NAMALWA (cell line): Measurements from ENCODE around the gene RBM17.
A peak's percentile ranks its signal among the peaks of the same experiment; 100 is the strongest.
"Not testable (repeated sequence)": the region's sequence is repeated elsewhere in the genome, so short reads cannot be mapped to it uniquely, and the experiment has no call there.

Experiments
- DNase-seq: peaks from one replicate; pipeline ENCODE4 v3.0.0-alpha.2; 2015; ENCODE audit warnings: low spot score

RBM17 gene

DNA sequence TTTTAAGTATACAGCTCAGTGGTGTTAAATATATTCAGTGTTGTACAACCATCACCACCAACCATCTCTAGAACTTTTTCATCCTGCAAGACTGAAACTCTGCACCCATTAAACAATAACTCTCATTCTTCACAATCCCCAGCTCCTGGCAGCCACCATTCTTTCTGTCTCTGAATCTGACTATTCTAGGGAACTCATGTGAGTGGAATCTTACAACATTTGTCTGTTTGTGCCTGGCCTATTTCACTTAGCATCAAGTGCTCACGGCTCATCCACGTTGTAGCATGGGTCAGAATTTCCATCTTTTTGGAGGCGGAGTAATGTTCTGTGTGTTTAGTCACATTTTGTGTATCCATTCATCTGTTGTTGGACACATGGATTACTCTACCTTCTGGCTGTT lies 73.1 kb downstream of the RBM17 start:
- DNase-seq: peak; percentile 28

DNA sequence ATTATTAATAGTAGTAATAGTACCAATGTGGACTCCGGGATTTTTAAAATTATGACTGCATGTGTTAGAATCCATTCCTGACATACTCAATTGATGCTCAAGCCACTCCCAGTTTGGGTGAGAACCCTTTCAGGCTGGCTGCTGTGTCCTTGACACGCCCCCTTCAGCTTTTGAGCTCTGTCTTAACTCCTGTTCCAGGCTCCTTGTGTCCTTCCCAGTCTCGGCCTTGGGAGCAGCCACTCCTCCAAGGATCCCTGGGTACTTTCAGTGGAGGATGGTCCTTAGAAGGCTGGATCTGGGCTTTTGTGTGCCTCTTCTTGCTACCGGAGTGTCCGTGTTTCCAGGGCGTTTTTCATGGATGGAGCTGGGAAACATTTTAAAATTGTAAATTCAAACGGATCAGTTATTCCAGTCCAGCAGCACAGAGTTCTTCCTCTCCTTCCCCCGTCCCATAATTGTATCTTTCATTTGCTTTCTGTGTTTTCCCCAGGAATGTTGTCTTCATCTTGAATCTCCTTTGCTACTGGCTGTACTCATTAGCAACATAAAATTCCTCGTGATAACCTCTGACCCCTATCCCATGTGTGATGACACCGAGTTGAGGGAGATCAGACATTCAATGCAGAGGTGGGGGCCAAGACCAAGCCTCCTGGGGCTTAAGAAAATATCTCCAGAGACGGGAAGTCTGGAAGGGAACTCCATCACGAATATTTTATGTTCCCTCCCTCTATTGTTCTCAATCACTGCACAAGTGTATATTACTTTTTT lies 73.9 kb downstream of the RBM17 start:
- DNase-seq: peak; percentile 27

DNA sequence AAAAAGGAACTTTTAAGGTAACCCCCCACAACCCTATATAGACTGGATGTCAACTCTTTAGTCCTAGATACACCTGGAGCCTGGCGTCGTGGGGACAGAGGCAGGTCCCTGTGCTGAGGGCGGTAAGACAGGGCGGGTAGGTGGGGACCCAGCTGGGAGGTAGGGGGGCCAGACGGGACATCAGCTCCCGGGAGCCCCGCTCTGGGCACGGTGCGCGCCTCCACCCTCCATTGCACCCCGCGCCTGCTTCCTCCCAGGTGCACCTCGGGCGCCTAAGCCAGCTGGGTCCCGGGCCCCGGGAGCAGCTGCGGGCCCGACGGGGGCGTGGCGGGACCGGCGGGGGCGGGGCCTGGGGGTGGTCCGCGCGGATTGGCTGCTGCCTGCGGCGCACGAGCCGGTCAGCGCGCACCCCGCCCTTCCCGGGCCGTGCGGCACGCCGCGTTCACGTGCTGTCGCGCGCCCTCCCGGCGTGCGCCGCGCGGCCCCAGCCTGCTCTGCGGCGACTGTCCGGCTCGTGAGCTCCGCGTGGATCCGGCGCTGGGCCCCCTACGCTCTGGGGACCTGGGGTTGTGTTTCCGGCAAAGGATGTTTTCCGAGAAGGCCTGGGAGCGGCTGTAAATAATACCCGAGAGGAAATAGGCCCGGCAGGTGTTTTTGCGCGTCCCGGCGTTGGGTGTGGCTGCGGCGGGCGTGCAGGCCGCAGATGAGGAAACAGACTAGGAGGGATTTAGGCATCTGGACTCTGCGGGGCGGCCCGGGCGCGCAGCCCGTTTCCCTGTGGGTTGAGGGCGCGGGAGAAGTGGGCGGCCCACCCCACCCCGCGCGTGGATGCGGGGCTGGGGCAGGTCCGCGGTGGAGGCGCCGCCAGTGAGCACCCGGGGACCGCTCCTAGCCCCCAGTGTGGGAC lies 74.8 kb downstream of the RBM17 start:
- DNase-seq: peak; percentile 92

DNA sequence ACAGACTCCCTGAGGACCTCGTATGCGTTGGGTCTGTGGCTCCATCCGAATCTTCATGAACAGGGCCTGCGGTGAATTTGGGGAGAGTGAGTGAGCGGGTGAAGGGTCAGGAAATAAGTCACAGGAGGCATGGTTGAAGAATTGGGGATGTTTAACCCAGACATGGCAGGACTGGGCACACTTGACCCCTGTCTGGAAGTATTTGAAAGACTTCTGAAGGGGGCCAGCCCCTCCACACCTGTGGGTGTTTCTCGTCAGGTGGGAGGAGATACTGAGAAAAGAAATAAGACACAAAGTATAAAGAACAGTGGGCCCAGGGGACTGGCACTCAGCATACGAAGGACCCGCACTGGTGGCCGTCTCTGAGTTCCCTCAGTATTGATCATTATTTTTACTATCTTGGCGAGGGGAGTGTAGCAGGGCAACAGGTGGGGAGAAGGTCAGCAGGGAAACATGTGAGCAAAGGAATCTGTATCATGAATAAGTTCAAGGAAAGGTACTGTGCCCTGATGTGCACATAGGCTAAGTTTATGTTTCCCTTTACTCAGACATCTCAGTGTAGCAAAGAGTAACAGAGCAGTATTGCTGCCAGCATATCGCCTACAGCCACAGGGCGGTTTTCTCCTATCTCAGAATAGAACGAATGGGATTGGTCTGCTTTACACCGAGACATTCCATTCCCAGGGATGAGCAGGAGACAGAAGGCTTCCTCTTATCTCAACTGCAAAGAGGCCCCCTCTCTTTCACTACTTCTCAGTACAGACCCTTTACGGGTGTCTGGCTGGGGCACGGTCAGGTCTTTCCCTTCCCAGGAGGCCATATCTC lies 75.6 kb downstream of the RBM17 start:
- no peak for DNase-seq

DNA sequence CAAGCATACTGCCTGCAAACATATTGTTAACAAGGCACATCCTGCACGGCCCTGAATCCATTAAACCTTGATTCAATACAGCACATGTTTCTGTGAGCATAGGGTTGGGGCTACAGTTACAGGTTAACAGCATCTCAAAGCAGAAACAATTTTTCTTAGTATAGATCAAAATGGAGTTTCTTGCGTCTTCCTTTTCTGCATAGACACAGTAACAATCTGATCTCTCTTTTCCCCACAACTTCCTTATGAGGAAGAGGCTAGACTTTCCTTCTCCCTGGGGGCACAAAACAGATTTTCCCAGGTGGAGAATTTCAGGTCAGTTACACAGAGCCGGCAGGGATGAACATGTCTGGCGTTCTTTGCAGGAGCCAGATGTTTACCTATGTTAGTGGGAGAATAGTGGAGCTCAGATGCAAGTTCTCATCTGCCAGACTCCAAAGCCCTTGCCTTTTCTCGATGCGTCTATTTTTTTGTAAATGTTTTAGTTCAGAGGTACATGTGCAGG lies 76.4 kb downstream of the RBM17 start:
- no peak for DNase-seq

DNA sequence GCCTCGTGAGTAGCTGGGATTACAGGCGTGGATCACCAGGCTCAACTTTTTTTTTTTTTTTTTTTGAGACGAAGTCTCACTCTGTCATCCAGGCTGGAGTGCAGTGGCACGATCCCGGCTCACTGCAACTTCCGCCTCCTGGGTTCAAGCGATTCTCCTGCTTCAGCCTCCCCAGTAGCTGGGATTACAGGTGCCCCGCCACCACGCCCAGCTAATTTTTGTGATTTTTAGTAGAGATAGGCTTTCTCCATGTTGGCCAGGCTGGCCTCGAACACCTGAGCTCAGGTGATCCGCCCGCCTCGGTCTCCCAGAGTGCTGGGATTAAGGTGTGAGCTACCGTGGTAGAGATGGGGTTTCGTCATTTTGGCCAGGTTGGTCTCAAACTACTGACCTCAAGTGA lies 77.1 kb downstream of the RBM17 start:
- DNase-seq: not testable (repeated sequence)
